Karpas-422 (cell line): ENCODE measurements around the gene PARD3B. TPM values are rescaled to one million over a fixed set of nuclear protein-coding genes. Genes with fewer than 3 reads are reported as not detected.

Experiments used
- DNase-seq: peaks from one replicate; pipeline ENCODE4 v3.0.0-alpha.2; 2015
- H2AFZ ChIP-seq: fragments of 200-600 bp; sonication (generic); 2 replicates; pipeline ENCODE4 v1.6.1; 2014; ENCODE audit warnings: antibody characterized with exemption, low read length, mixed read lengths
- H3K27ac ChIP-seq: fragments of 200-600 bp; sonication (generic); 2 replicates; pipeline ENCODE4 v1.5.1; 2014; ENCODE audit warnings: mild to moderate bottlenecking, low read length, moderate library complexity
- H3K27me3 ChIP-seq: fragments of 200-600 bp; sonication (generic); 2 replicates; pipeline ENCODE4 v1.6.1; 2014; ENCODE audit warnings: low read length, mixed read lengths
- H3K36me3 ChIP-seq: fragments of 200-600 bp; sonication (generic); 2 replicates; pipeline ENCODE4 v1.6.1; 2014; ENCODE audit warnings: low read length, mixed read lengths; ENCODE audit not compliant: insufficient read depth
- H3K4me1 ChIP-seq: fragments of 200-600 bp; sonication (generic); 2 replicates; pipeline ENCODE4 v1.6.1; 2014; ENCODE audit warnings: mild to moderate bottlenecking, low read length, mixed read lengths
- H3K4me2 ChIP-seq: fragments of 200-600 bp; sonication (generic); 2 replicates; pipeline ENCODE4 v1.6.1; 2014; ENCODE audit warnings: low read length, low read depth, mild to moderate bottlenecking; ENCODE audit not compliant: poor library complexity, severe bottlenecking
- H3K4me3 ChIP-seq: fragments of 200-600 bp; sonication (generic); 2 replicates; pipeline ENCODE4 v1.5.1; 2014; ENCODE audit warnings: mild to moderate bottlenecking, antibody characterized with exemption, low read length, mixed read lengths
- H3K79me2 ChIP-seq: fragments of 200-600 bp; sonication (generic); 2 replicates; pipeline ENCODE4 v1.6.1; 2014; ENCODE audit warnings: mild to moderate bottlenecking, low read length, mixed read lengths
- H3K9ac ChIP-seq: fragments of 200-600 bp; sonication (generic); 2 replicates; pipeline ENCODE4 v1.6.0; 2014; ENCODE audit warnings: low read length
- H3K9me2 ChIP-seq: fragments of 200-600 bp; sonication (generic), shearing (Covaris generic); replicated peaks from 2 replicates; pipeline ENCODE4 v1.6.0; 2014; ENCODE audit warnings: mild to moderate bottlenecking, low read length, moderate library complexity; ENCODE audit not compliant: insufficient read depth
- H3K9me3 ChIP-seq: fragments of 300-700, 200-600 bp; sonication (generic); 2 replicates; pipeline ENCODE4 v1.6.1; 2014; ENCODE audit warnings: low read length, mixed read lengths
- H4K20me1 ChIP-seq: fragments of 200-600 bp; sonication (generic); 2 replicates; pipeline ENCODE4 v1.6.1; 2014; ENCODE audit warnings: mild to moderate bottlenecking, antibody characterized with exemption, low read length, low read depth; ENCODE audit not compliant: insufficient read depth
- total RNA-seq: library from RNA; depleted of rRNA; stranded (reverse); fragments of >200 nt; shearing (Covaris generic); gene quantifications from 2 replicates; pipeline ENCODE4 v1.2.3, GENCODE V29; 2014; ENCODE audit warnings: low replicate concordance

Gene PARD3B
- total RNA-seq, 1 experiment from 2014 or later, result not detected

DNA sequence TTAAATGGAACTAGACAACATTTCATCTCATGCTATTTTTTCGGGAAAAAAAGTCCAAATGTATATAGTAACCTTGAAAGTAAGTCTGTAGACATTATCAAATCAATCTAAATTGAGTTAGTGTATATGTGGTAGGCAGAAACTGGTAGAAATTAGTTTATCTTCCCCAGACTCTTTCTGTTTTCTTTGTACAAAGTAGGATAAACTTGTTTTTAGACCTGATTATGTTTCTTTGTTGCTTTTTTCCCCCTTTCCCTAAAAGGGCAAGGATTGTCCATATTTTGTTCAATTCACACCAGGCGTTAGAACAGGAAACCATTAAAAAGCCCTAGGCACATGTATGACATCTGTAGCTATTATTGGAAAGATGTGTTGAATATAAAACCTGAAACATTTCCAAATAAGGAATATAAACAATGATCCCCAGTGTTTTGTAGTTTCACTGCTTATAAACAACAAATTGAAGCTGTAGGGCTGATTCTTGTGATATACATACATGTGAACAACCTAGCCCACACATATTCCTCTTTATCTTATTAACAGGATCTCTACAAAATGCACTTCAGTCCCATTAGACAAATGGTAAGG lies 528.3 kb downstream of the PARD3B start:
- H3K27ac ChIP-seq, result no peak overlapping the region
- no peak overlapping the region for H2AFZ ChIP-seq
- H3K9ac ChIP-seq, result no peak overlapping the region
- no peaks in the 10 kb centered on the region for H3K9me2 ChIP-seq
- no peaks in the 10 kb centered on the region for H3K36me3 ChIP-seq
- no peak for DNase-seq
- no peaks in the 10 kb centered on the region for H3K4me1 ChIP-seq
- H3K4me2 ChIP-seq, result no peak overlapping the region
- H3K79me2 ChIP-seq, result no peaks in the 10 kb centered on the region
- no peak overlapping the region for H3K4me3 ChIP-seq
- no peaks in the 10 kb centered on the region for H4K20me1 ChIP-seq
- H3K9me3 ChIP-seq, result no peaks in the 10 kb centered on the region
- H3K27me3 ChIP-seq, result 0 out of 2 replicates have a peak, but pooled peaks cover 3% of the 10 kb centered on the region

DNA sequence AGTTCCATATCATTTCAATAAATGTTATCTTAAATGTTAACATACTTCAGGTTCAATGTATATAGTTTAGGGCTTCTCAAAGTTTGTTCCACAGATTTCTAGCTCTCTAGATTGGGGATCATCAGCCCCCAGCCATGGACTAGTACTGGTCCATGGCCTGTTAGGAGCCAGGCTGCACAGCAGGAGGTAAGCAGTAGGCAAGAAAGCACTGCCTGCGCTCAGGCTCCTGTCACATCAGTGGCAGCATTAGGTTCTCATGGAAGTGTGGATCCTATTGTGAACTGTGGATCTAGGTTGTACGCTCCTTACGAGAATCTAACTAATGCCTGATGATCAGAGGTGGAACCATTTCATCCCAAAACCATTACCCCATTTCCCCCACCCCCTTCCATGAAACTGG lies 531.1 kb downstream of the PARD3B start:
- H3K9me2 ChIP-seq, result no peaks in the 10 kb centered on the region
- H3K79me2 ChIP-seq, result no peaks in the 10 kb centered on the region
- H2AFZ ChIP-seq, result no peak overlapping the region
- H3K4me1 ChIP-seq, result no peaks in the 10 kb centered on the region
- H3K9me3 ChIP-seq, result no peaks in the 10 kb centered on the region
- H3K27me3 ChIP-seq, result peaks cover 3% of the 10 kb centered on the region; the same call in 1 of the 2 replicates
- H4K20me1 ChIP-seq, result no peaks in the 10 kb centered on the region
- DNase-seq, result no peak
- no peak overlapping the region for H3K27ac ChIP-seq
- no peak overlapping the region for H3K4me3 ChIP-seq
- no peak overlapping the region for H3K4me2 ChIP-seq
- H3K36me3 ChIP-seq, result no peaks in the 10 kb centered on the region
- H3K9ac ChIP-seq, result no peak overlapping the region

DNA sequence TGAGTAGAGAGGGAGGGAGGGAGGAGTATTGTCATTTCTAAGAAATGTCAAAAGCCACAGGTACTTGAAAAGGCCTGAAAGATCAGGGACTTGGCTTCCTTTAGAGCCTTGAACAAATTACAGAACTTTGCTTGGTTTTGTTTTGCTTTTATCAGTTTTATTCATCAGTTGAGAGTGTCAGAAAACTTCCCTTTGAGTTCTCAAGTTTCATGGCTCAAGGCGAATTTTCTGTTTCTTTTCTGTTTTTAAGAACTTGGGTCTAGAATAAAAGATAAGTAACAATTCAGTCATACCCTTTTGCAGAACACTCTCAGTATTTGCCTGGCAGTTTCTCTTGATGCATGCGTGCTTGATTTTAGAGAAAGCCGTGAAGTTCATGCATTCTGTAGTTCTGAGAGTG lies 531.9 kb downstream of the PARD3B start:
- Histone ChIP-seq H3K27me3 (peaks cover 3% of the 10 kb centered on the region; the same call in 1 of the 2 replicates), H3K9me3 (no peaks in the 10 kb centered on the region), H4K20me1 (no peaks in the 10 kb centered on the region), H3K36me3 (no peaks in the 10 kb centered on the region), H2AFZ (no peak overlapping the region), H3K4me3 (no peak overlapping the region), H3K27ac (no peak overlapping the region), H3K79me2 (no peaks in the 10 kb centered on the region), H3K4me1 (no peaks in the 10 kb centered on the region), H3K9ac (no peak overlapping the region), H3K4me2 (no peak overlapping the region), H3K9me2 (no peaks in the 10 kb centered on the region)
- DNase-seq, result no peak

DNA sequence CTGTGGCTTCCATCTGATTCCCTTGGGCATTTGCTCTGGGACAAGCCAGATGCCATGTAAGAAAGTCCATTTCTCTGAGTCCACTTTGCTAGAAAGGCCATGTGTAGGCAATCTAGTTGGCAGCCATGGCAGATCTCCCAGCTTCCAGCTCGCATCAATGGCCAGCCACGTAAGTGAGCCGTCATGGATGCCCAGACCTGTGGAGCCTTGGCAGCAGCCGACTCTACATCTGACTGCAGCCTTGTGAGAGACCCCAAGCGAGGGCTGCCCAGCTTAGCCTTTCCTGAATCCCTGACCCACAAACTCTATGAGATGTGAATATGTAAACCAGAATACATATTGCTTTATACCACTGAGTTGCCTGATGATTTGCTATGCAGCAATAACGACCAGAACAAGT lies 533.5 kb downstream of the PARD3B start:
- Histone ChIP-seq H2AFZ (no peak overlapping the region), H3K9ac (no peak overlapping the region), H4K20me1 (no peaks in the 10 kb centered on the region), H3K79me2 (no peaks in the 10 kb centered on the region), H3K4me1 (no peaks in the 10 kb centered on the region), H3K9me3 (no peaks in the 10 kb centered on the region), H3K36me3 (no peaks in the 10 kb centered on the region), H3K9me2 (no peaks in the 10 kb centered on the region), H3K4me3 (no peak overlapping the region), H3K4me2 (no peak overlapping the region), H3K27ac (no peak overlapping the region), H3K27me3 (no peaks in the 10 kb centered on the region; the same call in 1 of the 2 replicates)
- DNase-seq, result no peak

DNA sequence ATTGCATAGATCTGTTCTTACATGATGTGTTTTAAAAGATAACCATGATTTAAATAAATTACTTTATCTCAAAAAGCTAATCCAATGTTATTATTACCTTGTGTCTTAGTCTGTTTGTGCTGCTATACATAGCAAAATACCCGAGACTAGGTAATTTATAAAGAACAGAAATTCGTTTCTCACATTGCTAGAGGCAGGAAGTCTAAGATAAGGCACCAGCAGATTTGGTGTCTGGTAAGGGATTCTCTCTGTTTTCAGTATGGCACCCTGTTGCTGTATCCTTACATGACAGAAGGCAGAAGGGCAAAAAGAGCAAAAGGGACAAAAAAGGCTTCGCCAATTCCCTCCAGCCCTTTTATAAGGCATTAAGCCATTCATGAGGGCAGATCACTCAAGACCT lies 533.9 kb downstream of the PARD3B start:
- Histone ChIP-seq H3K27ac (no peak overlapping the region), H2AFZ (no peak overlapping the region), H3K4me3 (no peak overlapping the region), H3K4me2 (no peak overlapping the region), H3K9me2 (no peaks in the 10 kb centered on the region), H4K20me1 (no peaks in the 10 kb centered on the region), H3K27me3 (no peaks in the 10 kb centered on the region; the same call in 1 of the 2 replicates), H3K9me3 (no peaks in the 10 kb centered on the region), H3K9ac (no peak overlapping the region), H3K36me3 (no peaks in the 10 kb centered on the region), H3K79me2 (no peaks in the 10 kb centered on the region), H3K4me1 (no peaks in the 10 kb centered on the region)
- DNase-seq, result no peak

DNA sequence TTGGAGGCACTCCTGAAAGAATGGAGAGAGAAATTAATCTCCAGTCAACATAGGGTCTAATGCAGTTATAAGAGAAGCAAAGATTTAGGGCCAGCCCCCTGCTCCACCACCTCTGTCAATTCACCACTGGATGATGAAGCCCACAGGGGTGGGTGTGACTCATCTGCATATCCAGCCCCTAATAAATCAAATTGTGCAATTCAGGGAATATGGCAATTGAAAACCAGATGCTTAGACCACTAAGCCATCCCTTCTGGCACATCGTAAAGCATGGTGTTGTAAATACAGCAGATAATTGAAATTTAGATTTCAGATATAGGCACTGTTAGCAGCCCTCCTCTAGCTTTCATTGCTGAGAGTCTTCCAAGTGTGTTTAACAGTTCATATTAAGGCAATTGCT lies 541.4 kb downstream of the PARD3B start:
- H3K79me2 ChIP-seq, result no peaks in the 10 kb centered on the region
- H2AFZ ChIP-seq, result no peak overlapping the region
- no peak overlapping the region for H3K9ac ChIP-seq
- no peaks in the 10 kb centered on the region for H3K36me3 ChIP-seq
- no peaks in the 10 kb centered on the region for H3K9me3 ChIP-seq
- no peaks in the 10 kb centered on the region for H3K9me2 ChIP-seq
- H3K27me3 ChIP-seq, result no peaks in the 10 kb centered on the region
- H3K4me2 ChIP-seq, result no peak overlapping the region
- no peak for DNase-seq
- H3K4me3 ChIP-seq, result no peak overlapping the region
- H3K27ac ChIP-seq, result no peak overlapping the region
- no peaks in the 10 kb centered on the region for H3K4me1 ChIP-seq
- H4K20me1 ChIP-seq, result no peaks in the 10 kb centered on the region

DNA sequence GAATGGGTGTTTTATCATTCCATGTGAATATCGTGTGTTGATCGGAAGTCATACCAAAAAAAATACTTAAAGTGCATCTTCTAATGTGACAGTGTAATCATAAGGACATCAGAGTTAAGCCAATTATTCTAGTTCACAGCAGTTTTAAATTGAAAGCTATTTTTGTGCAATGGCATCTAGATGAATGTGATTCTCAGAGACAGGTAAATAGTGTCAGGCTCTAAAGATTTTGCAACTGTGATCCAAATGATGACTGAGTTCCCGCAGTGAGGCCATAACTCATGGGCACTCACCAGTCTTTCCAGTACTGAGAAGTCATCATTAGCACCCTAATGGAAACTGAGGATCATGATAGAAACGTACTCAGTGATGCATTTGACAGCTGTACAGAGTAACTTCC lies 542.6 kb downstream of the PARD3B start:
- Histone ChIP-seq H4K20me1 (no peaks in the 10 kb centered on the region), H3K9ac (no peak overlapping the region)

DNA sequence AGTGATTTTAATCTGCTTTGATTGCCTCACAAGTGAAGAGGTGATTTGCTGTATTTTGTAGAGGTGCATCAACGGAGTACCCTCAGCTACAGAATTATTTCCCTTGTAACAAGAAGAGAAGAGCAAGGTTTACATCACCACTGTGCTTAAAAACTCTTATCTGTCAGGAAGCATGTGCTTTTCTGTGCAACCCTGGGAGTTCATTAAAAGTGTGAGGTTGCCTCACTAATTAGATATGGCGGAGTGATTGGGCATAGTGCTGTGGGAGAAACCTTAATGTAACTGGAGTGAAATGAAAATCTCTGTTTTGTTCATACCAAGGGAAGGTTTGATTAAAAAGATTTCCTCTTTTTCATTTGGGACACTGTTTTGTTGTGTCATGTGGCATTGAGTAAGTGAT lies 544.7 kb downstream of the PARD3B start:
- Histone ChIP-seq H2AFZ (no peak overlapping the region), H3K36me3 (no peaks in the 10 kb centered on the region), H3K79me2 (no peaks in the 10 kb centered on the region), H3K9ac (no peak overlapping the region), H3K9me2 (no peaks in the 10 kb centered on the region), H4K20me1 (no peaks in the 10 kb centered on the region), H3K27me3 (no peaks in the 10 kb centered on the region), H3K4me3 (no peak overlapping the region), H3K4me1 (no peaks in the 10 kb centered on the region), H3K4me2 (no peak overlapping the region), H3K9me3 (no peaks in the 10 kb centered on the region), H3K27ac (no peak overlapping the region)
- no peak for DNase-seq

More for the DNA sequence above, 542.6 kb downstream of the PARD3B start:
- Histone ChIP-seq H3K27ac (no peak overlapping the region), H3K4me2 (no peak overlapping the region), H3K4me1 (no peaks in the 10 kb centered on the region), H3K27me3 (no peaks in the 10 kb centered on the region), H2AFZ (no peak overlapping the region), H3K4me3 (no peak overlapping the region), H3K9me2 (no peaks in the 10 kb centered on the region), H3K9me3 (no peaks in the 10 kb centered on the region), H3K79me2 (no peaks in the 10 kb centered on the region), H3K36me3 (no peaks in the 10 kb centered on the region)
- DNase-seq, result no peak
